T-helper 1 cell treated with Interleukin-12 subunit alpha and Interleukin-12 subunit beta and Interleukin-4 antibody, amounts not matched to agents 30 μg/mL and 1 μg/mL, for 36 hours (primary cell): ENCODE data around the gene FLRT2.

Source experiments
- H3K27ac Mint-ChIP-seq: one replicate; pipeline ENCODE4 v1.8.0; 2021; ENCODE audit warnings: mild to moderate bottlenecking, mixed read lengths
- H3K27me3 Mint-ChIP-seq: one replicate; pipeline ENCODE4 v1.8.0; 2021; ENCODE audit warnings: low read depth, mixed read lengths
- H3K36me3 Mint-ChIP-seq: one replicate; pipeline ENCODE4 v1.8.0; 2021; ENCODE audit warnings: low read depth, mixed read lengths
- H3K4me1 Mint-ChIP-seq: one replicate; pipeline ENCODE4 v1.8.0; 2021; ENCODE audit warnings: low read depth, mixed read lengths
- H3K4me3 Mint-ChIP-seq: one replicate; pipeline ENCODE4 v1.8.0; 2021; ENCODE audit warnings: mild to moderate bottlenecking, moderate library complexity, mixed read lengths
- H3K9me3 Mint-ChIP-seq: one replicate; pipeline ENCODE4 v1.8.0; 2021; ENCODE audit warnings: mixed read lengths

Gene FLRT2

DNA sequence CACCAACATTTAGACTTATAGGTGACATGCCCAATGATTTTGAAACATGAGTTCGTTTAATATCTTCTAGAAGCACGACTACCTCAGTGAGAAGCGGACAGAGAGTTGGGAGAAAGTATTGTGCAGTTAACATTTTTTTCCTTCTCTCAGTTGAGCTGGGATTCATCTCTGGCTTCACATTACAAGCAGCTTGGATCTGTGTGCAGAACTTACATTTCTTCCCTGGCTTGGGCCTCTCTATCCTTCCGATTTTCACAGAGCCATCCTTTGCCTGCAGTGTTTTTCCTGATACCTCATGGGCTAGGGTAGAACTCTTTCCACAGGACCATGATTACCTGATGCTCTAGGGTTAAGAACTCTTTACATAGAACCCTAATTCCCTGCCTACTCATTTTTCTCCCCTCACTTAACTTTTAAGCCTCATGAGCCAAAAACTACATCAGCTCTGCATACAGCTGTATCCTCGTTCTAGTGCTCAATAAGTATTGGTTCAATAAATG lies 86.5 kb downstream of the FLRT2 start:
- H3K4me1 Mint-ChIP-seq, result no peaks in the 10 kb centered on the region
- H3K27ac Mint-ChIP-seq, result no peak overlapping the region
- H3K36me3 Mint-ChIP-seq, result no peaks in the 10 kb centered on the region
- no peaks in the 10 kb centered on the region for H3K9me3 Mint-ChIP-seq
- no peak overlapping the region for H3K4me3 Mint-ChIP-seq
- no peaks in the 10 kb centered on the region for H3K27me3 Mint-ChIP-seq

DNA sequence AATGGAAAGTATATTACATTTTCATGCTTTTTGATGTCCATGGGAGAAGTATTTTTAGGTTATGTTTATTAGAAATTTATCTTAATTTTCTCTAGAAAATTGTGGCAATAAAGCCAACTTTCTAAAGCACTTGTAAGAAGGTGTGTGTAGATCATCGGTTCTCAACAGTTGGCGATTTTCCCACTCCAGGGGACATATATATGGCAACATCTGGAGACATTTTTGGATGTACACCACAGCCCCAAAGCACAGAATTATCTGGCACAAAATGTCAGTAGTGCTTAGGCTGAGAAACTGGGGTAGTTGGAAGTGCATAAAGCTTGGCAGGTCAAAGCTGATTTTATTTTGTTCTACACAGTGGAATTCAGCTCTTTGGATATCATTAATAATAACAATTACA lies 86.9 kb downstream of the FLRT2 start:
- Mint-ChIP-seq H3K4me3 (no peak overlapping the region), H3K27ac (no peak overlapping the region), H3K36me3 (no peaks in the 10 kb centered on the region), H3K9me3 (no peaks in the 10 kb centered on the region), H3K4me1 (no peaks in the 10 kb centered on the region), H3K27me3 (no peaks in the 10 kb centered on the region)

DNA sequence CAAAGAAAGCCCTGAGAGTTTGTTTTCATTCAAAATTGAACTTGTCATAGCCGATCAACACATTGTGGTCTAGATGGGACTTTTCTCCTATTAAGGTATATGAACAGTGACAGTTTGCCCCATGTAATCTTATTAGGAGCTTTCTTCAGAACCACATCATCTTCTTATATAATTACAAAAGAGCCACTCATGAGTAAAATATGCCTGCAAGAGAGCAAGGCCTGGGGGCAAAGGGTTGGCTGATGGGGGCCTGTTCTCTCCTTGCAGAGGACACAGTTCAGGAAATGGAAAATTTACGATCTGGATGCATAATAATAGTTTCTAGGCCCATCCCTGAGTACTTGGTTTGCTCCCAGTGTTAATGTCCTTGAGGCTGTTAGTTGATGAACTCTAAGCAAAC lies 87.8 kb downstream of the FLRT2 start:
- Mint-ChIP-seq H3K9me3 (no peaks in the 10 kb centered on the region), H3K36me3 (no peaks in the 10 kb centered on the region), H3K4me3 (no peak overlapping the region), H3K27ac (no peak overlapping the region), H3K4me1 (no peaks in the 10 kb centered on the region), H3K27me3 (no peaks in the 10 kb centered on the region)

DNA sequence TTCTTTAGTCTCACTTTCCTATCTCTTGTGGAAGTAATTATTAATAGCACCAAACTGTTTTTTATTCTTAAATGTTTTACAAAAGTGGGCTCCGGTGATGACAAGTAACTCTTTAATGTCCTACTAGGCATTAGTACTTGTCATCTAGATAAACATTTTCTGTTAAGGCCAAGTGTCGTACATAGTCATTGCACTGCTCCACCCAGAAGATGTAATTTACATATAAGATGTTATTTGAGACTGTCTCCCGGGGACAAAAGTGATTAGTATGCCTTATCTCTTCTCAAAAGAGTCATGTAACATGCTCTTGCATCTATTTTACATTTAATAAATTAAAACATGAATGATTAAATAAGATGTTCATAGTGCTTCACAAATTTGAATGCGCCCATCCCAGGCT lies 88.4 kb downstream of the FLRT2 start:
- H3K36me3 Mint-ChIP-seq, result no peaks in the 10 kb centered on the region
- no peak overlapping the region for H3K27ac Mint-ChIP-seq
- no peaks in the 10 kb centered on the region for H3K27me3 Mint-ChIP-seq
- H3K4me1 Mint-ChIP-seq, result no peaks in the 10 kb centered on the region
- H3K9me3 Mint-ChIP-seq, result no peaks in the 10 kb centered on the region
- H3K4me3 Mint-ChIP-seq, result no peak overlapping the region

DNA sequence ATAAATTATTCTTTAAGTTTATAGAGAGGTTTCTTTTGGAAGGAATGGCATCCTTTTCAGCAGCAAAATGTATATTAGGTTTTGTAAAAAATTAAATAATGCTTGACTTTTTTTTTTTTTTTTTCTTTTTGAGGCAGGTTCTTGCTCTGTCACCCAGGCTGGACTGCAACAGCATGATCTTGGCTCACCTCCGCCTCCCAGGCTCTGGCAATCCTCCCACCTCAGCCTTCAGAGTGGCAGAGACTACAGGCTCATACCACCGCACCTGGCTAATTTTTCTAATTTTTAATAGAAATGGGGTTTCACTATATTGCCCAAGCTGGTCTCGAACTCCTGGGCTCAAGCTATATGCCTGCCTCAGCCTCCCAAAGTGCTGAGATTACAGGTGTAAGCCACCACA lies 89.0 kb downstream of the FLRT2 start:
- Mint-ChIP-seq H3K9me3 (no peaks in the 10 kb centered on the region), H3K27ac (no peak overlapping the region), H3K27me3 (no peaks in the 10 kb centered on the region), H3K4me1 (no peaks in the 10 kb centered on the region), H3K36me3 (no peaks in the 10 kb centered on the region), H3K4me3 (no peak overlapping the region)

DNA sequence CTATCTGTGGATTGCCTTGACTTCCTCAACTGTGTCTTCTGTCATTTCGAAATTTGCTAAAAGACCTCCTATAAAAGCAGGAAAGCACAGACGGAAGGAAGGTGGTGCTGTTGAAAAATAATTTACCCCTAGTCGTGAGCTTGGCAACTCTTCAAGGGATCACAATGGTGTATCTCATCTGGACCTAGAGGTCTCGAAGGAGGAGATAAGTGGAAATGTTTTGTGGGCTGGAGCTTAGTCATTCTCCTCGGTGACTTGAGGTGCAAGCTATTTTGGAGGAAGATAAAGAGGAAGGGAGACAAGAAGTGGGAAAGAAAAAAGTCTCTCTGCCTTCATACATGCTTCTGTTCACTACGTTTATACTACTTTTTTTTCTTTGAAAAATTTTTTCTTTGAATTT lies 89.9 kb downstream of the FLRT2 start:
- Mint-ChIP-seq H3K4me1 (no peaks in the 10 kb centered on the region), H3K27me3 (no peaks in the 10 kb centered on the region), H3K27ac (no peak overlapping the region), H3K9me3 (no peaks in the 10 kb centered on the region), H3K4me3 (no peak overlapping the region), H3K36me3 (no peaks in the 10 kb centered on the region)

DNA sequence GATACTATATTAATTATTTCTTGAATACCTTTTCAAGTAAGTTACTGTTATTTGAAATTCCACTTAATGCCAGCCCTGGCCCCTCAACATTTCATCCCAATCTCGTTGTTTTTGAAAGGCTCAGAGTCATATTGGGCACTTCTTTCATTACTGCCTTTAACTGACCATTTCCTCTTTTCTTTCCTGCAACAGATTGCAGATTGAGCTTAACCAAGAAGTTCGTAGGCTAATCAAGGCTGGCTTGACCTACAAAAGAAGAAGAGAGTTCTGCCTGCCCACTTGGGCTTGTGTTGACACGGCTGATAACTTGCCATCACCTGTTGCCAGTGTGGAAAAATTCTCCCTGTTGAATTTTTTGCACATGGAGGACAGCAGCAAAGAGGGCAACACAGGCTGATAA lies 91.0 kb downstream of the FLRT2 start:
- H3K4me3 Mint-ChIP-seq, result no peak overlapping the region
- H3K4me1 Mint-ChIP-seq, result no peaks in the 10 kb centered on the region
- no peaks in the 10 kb centered on the region for H3K9me3 Mint-ChIP-seq
- H3K27ac Mint-ChIP-seq, result no peak overlapping the region
- no peaks in the 10 kb centered on the region for H3K36me3 Mint-ChIP-seq
- no peaks in the 10 kb centered on the region for H3K27me3 Mint-ChIP-seq

DNA sequence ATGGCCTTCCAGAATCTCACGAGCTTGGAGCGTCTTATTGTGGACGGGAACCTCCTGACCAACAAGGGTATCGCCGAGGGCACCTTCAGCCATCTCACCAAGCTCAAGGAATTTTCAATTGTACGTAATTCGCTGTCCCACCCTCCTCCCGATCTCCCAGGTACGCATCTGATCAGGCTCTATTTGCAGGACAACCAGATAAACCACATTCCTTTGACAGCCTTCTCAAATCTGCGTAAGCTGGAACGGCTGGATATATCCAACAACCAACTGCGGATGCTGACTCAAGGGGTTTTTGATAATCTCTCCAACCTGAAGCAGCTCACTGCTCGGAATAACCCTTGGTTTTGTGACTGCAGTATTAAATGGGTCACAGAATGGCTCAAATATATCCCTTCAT lies 92.2 kb downstream of the FLRT2 start:
- Mint-ChIP-seq H3K9me3 (no peaks in the 10 kb centered on the region), H3K27ac (no peak overlapping the region), H3K4me1 (no peaks in the 10 kb centered on the region), H3K4me3 (no peak overlapping the region), H3K36me3 (no peaks in the 10 kb centered on the region), H3K27me3 (no peaks in the 10 kb centered on the region)

DNA sequence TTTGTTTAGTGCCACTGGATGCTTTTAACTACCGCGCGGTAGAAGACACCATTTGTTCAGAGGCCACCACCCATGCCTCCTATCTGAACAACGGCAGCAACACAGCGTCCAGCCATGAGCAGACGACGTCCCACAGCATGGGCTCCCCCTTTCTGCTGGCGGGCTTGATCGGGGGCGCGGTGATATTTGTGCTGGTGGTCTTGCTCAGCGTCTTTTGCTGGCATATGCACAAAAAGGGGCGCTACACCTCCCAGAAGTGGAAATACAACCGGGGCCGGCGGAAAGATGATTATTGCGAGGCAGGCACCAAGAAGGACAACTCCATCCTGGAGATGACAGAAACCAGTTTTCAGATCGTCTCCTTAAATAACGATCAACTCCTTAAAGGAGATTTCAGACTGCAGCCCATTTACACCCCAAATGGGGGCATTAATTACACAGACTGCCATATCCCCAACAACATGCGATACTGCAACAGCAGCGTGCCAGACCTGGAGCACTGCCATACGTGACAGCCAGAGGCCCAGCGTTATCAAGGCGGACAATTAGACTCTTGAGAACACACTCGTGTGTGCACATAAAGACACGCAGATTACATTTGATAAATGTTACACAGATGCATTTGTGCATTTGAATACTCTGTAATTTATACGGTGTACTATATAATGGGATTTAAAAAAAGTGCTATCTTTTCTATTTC lies 93.2 kb downstream of the FLRT2 start:
- Mint-ChIP-seq H3K9me3 (no peaks in the 10 kb centered on the region), H3K27me3 (no peaks in the 10 kb centered on the region), H3K27ac (no peak overlapping the region), H3K4me1 (no peaks in the 10 kb centered on the region), H3K36me3 (no peaks in the 10 kb centered on the region), H3K4me3 (no peak overlapping the region)

DNA sequence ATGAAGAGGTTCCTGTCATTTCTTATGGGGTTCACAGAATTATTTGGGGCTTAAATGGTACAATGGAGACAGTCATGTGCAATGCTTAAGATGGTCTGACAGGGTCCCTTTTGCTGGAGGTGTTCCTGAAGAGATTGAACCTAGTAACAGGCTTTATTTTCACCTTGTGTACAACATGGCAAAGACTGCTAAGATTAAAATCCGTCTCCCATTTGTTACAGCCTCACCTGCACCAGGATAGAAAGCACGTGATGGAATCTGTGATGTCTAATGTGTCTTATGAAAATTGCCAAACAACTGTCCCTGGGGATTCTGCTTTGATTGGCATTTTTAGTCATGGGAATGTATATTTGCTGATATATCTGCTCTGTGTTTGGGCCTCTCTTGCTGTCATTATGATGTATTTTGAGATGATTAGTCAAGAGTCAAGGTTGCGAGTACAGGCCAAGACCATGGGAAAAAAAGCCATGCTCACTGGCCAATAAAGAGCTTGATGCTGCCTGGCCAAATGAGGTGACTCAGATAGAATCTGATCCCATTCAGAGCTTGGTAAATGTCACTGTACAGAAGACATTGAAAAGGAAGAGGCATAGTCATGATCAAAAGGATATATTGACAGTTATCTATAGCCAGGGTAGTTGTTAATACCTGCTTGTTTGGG lies 96.1 kb downstream of the FLRT2 start:
- Mint-ChIP-seq H3K9me3 (no peaks in the 10 kb centered on the region), H3K27me3 (no peaks in the 10 kb centered on the region), H3K4me3 (no peak overlapping the region), H3K36me3 (no peaks in the 10 kb centered on the region), H3K27ac (no peak overlapping the region), H3K4me1 (no peaks in the 10 kb centered on the region)

DNA sequence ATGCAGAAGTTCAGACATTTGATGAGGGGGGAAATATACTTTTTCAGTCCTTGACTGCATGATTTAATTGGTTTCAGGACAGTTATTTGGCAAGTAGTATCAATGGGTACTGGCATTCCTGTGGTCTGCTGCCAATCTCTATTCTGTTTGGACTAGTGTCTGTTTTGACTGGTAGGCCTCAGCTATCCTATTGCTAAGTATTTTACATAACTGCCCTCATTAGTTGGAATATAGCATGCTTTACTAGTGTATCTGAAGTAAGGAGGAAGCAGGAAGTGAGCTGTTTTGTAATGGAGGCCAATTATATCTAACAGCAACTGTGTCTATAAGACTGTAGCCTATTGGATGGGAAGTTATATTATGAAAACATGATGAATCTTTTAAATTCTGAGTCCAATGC lies 104.3 kb downstream of the FLRT2 start:
- H3K27ac Mint-ChIP-seq, result no peak overlapping the region
- no peaks in the 10 kb centered on the region for H3K36me3 Mint-ChIP-seq
- no peaks in the 10 kb centered on the region for H3K4me1 Mint-ChIP-seq

DNA sequence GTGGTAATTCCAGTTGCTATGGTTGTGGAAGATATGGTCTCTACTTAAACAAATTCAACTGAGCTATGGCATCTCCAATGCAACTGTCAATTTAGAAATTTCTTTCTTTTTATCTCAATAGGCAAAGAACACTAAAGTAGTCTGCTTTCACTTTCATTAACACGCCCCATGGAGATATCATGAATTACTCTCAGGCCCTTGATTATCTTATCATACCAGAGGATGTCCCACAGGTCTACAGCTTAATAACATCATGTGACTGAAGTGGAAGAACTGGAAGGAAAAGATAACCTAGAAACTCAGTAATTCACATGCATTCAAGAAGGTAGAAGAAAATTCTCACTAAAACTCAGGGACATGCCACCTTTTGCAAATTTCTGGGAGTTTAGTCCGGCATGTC lies 114.3 kb downstream of the FLRT2 start:
- H3K4me1 Mint-ChIP-seq, result no peaks in the 10 kb centered on the region

More for the DNA sequence above, 104.3 kb downstream of the FLRT2 start:
- Mint-ChIP-seq H3K4me3 (no peak overlapping the region), H3K9me3 (no peaks in the 10 kb centered on the region), H3K27me3 (no peaks in the 10 kb centered on the region)

DNA sequence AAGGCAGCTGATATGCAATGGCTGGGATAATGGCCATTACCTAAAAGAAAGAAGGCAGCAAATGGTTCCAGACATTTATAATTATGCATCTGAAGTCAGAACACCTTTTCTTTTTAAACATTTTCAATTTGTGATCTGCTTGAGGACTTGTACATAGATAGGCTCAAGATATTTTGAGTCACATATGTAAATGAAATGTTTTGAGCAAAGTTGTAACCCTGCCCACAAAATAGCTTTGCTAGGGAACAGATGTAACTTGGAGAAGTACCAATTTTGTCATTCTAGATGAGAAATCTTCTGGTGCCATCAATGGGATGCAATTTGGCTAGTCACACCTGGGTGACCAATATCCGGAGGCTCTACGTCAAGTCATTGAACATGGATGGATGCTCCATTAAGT lies 123.1 kb downstream of the FLRT2 start:
- Mint-ChIP-seq H3K27ac (no peak overlapping the region), H3K27me3 (no peaks in the 10 kb centered on the region), H3K4me3 (no peak overlapping the region), H3K4me1 (no peaks in the 10 kb centered on the region), H3K36me3 (no peaks in the 10 kb centered on the region), H3K9me3 (peaks cover 4% of the 10 kb centered on the region)

More for the DNA sequence above, 114.3 kb downstream of the FLRT2 start:
- Mint-ChIP-seq H3K9me3 (no peaks in the 10 kb centered on the region), H3K36me3 (no peaks in the 10 kb centered on the region), H3K27ac (no peak overlapping the region), H3K27me3 (no peaks in the 10 kb centered on the region), H3K4me3 (no peak overlapping the region)

DNA sequence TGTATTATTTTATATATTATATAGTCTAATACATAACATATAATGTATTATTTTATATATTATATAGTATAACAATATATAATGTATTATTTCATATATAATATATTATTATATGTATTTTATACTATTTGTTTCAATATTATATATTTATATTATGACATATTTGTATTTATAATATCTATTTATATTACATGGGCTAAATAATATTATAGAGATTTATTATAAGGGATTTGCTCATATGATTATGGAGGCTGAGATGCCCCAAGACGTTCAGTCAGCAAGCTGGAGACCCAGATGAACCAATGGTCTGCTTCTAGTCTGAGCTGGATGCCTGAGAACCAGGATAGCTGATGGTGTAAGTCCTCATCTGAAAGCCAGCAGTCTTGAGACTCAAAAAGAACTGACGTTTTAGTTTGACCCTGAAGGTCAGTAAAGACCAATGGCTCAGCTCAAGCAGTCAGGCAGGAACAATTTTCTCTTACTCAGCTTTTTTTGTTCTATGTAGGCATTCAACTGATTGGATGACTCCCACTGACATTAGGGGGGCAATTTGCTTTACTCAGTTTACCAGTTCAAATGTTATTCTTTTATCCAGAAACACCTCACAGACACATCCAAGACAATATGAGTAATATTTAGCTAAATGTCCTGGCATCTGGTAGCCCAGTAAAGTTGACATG lies 130.4 kb downstream of the FLRT2 start:
- H3K27ac Mint-ChIP-seq, result no peak overlapping the region
- H3K4me1 Mint-ChIP-seq, result no peaks in the 10 kb centered on the region
- no peaks in the 10 kb centered on the region for H3K36me3 Mint-ChIP-seq
- peaks cover 5% of the 10 kb centered on the region for H3K9me3 Mint-ChIP-seq
- no peaks in the 10 kb centered on the region for H3K27me3 Mint-ChIP-seq
- no peak overlapping the region for H3K4me3 Mint-ChIP-seq

DNA sequence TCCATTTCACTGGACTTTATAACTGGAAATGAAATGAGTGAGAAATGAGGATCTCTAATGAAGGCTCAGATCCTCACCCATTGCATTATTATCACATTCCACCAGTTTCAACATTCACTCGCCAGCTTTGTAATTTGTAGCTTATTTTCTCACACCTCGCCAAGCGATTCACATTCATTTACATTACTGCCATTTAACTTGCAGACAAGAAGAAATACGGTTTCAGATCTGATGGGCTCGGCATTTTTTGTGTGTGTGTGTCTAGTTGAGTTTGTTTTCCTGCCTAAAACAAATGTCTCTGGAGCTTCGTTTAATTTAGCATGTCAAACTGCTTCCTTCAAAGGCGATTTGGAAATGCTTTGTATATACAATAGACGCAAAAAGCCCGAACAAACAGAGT lies 132.2 kb downstream of the FLRT2 start:
- H3K4me3 Mint-ChIP-seq, result no peak overlapping the region
- no peaks in the 10 kb centered on the region for H3K27me3 Mint-ChIP-seq
- no peaks in the 10 kb centered on the region for H3K36me3 Mint-ChIP-seq
- H3K27ac Mint-ChIP-seq, result no peak overlapping the region
- no peaks in the 10 kb centered on the region for H3K4me1 Mint-ChIP-seq
- peaks cover 5% of the 10 kb centered on the region for H3K9me3 Mint-ChIP-seq
